Ascending aorta (tissue), 2 donors: ENCODE data around the gene ACOX1. TPM values are rescaled to one million over a fixed set of nuclear protein-coding genes. Genes with fewer than 3 reads are reported as not detected.

Experiments used
- DNase-seq, 2 donors: peaks; one replicate each; pipeline ENCODE4 v3.0.0-alpha.2; 2019; ENCODE audit warnings: low spot score in 2 of 2
- H3K27ac ChIP-seq, 2 donors: fragments of 200-600 bp; sonication (generic); one replicate each; pipeline ENCODE4 v1.5.1; 2016 to 2017; ENCODE audit warnings: mild to moderate bottlenecking in 1 of 2
- H3K27me3 ChIP-seq: fragments of 200-600 bp; sonication (generic); one replicate; pipeline ENCODE4 v1.5.1; 2017
- H3K36me3 ChIP-seq, 2 donors: fragments of 200-600 bp; sonication (generic); one replicate each; pipeline ENCODE4 v1.5.1; 2016
- H3K4me1 ChIP-seq, 2 donors: fragments of 200-600 bp; sonication (generic); one replicate each; pipeline ENCODE4 v1.5.1; 2016 to 2017; ENCODE audit warnings: mild to moderate bottlenecking in 1 of 2
- H3K4me3 ChIP-seq, 2 donors: fragments of 200-600 bp; sonication (generic); one replicate each; pipeline ENCODE4 v1.5.1; 2016 to 2017; ENCODE audit warnings: mild to moderate bottlenecking in 1 of 2
- H3K9me3 ChIP-seq, 2 donors: fragments of 200-600 bp; sonication (generic); one replicate each; pipeline ENCODE4 v1.5.1; 2016
- intact Hi-C: fragments of 100-400 bp; cut with DNase I; formaldehyde crosslinking; loops from one replicate; pipeline ENCODE4 v1.15.1; 2023
- total RNA-seq: library from RNA; depleted of rRNA; stranded (reverse); fragments of >200 nt; gene quantifications from one replicate; pipeline ENCODE4 v1.1.0, GENCODE V29; 2016
- TF ChIP-seq, protein P1 (sequence below), 3 experiments: fragments of 200-600 bp in 2 of 3; fragments of 450-650 bp in 1 of 3; sonication (generic) in 2 of 3; IDR thresholded peaks; one replicate each; pipeline ENCODE4 v1.5.1; 2016 to 2019; ENCODE audit warnings: antibody characterized with exemption in 3 of 3, mild to moderate bottlenecking in 1 of 3, moderate library complexity in 1 of 3

ACOX1 gene
- total RNA-seq, 1 donor from 2014 or later, result 18.5 TPM

DNA sequence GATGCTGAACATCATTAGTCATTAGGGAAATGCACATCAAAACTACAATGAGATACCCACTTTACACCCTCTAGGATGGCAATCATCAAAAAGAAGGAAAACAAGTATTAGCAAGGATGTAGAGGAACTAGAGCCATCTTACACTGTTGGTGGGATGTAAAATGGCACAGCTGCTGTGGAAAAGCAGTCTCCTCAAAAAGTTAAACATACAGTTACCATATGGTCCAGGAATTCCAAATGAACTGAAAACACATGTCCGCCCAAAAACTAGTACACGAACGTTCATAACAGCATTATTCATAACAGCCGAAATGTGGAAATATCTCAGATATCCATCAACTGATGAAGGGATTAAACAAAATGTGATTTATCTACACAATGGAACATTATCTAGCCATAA is 45.2 kb downstream of the ACOX1 start:
- H3K27me3 ChIP-seq, result no peaks in the 10 kb centered on the region
- no peaks in the 10 kb centered on the region for H3K9me3 ChIP-seq
- no peak for DNase-seq
- H3K4me1 ChIP-seq, result no peaks in the 10 kb centered on the region
- intact Hi-C loops, result no loop called here
- H3K4me3 ChIP-seq, result no peak overlapping the region
- H3K27ac ChIP-seq, result no peak overlapping the region
- TF ChIP-seq, protein P1, sequence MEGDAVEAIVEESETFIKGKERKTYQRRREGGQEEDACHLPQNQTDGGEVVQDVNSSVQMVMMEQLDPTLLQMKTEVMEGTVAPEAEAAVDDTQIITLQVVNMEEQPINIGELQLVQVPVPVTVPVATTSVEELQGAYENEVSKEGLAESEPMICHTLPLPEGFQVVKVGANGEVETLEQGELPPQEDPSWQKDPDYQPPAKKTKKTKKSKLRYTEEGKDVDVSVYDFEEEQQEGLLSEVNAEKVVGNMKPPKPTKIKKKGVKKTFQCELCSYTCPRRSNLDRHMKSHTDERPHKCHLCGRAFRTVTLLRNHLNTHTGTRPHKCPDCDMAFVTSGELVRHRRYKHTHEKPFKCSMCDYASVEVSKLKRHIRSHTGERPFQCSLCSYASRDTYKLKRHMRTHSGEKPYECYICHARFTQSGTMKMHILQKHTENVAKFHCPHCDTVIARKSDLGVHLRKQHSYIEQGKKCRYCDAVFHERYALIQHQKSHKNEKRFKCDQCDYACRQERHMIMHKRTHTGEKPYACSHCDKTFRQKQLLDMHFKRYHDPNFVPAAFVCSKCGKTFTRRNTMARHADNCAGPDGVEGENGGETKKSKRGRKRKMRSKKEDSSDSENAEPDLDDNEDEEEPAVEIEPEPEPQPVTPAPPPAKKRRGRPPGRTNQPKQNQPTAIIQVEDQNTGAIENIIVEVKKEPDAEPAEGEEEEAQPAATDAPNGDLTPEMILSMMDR (IDR thresholded peaks at IDR 0.05), result no peak
- H3K36me3 ChIP-seq, result no peaks in the 10 kb centered on the region

GRCh38 chr17:75932852-75933251 is 46.1 kb downstream of the ACOX1 start:
- Histone ChIP-seq H3K4me1 (no peaks in the 10 kb centered on the region), H3K27ac (no peak overlapping the region), H3K36me3 (no peaks in the 10 kb centered on the region), H3K4me3 (no peak overlapping the region), H3K9me3 (no peaks in the 10 kb centered on the region), H3K27me3 (no peaks in the 10 kb centered on the region)
- TF ChIP-seq, protein P1 (IDR thresholded peaks at IDR 0.05), result no peak
- intact Hi-C loops, result no loop called here
- no peak for DNase-seq

GRCh38 chr17:75931062-75931461 is 47.9 kb downstream of the ACOX1 start:
- Histone ChIP-seq H3K27ac (no peak overlapping the region), H3K36me3 (no peaks in the 10 kb centered on the region), H3K4me1 (no peaks in the 10 kb centered on the region), H3K4me3 (no peak overlapping the region), H3K27me3 (no peaks in the 10 kb centered on the region), H3K9me3 (no peaks in the 10 kb centered on the region)
- TF ChIP-seq, protein P1 (IDR thresholded peaks at IDR 0.05), result no peak
- no peak for DNase-seq
- intact Hi-C loops, result no loop called here

- no peak overlapping the region for H3K4me3 ChIP-seq
- H3K4me1 ChIP-seq, result no peaks in the 10 kb centered on the region
- intact Hi-C loops, result no loop called here
- no peak for DNase-seq
- no peaks in the 10 kb centered on the region for H3K9me3 ChIP-seq
- peaks cover 6 to 10% of the 10 kb centered on the region in 2 donors for H3K36me3 ChIP-seq
- H3K27ac ChIP-seq, result no peak overlapping the region
- H3K27me3 ChIP-seq, result no peaks in the 10 kb centered on the region
- TF ChIP-seq, protein P1 (IDR thresholded peaks at IDR 0.05), result peak in 2 of 3 experiments; percentile 18 to 23
Measured at GRCh38 chr17:75927286-75927922, 51.6 kb downstream of the ACOX1 start.

DNA sequence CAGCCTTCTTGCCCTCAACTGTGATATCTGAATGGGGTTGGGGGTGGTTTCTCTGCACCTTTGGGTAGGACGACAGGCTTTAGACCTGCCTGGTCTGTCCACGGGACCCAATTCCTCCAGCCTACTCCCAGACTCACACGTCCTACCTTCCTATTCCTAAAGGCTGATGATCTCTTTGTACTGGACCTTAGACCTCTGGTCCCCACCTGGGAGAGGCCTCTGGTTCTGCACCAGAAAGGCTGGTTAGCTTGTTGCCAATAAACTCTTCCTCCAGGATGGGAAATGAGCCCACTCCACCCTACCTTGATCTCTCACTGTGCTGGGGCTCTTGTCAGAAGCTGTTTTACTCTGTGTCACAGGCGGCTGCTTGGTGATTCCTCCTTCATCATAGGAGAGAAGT is 52.5 kb downstream of the ACOX1 start:
- intact Hi-C loops, result no loop called here
- Histone ChIP-seq H3K27me3 (no peaks in the 10 kb centered on the region), H3K9me3 (no peaks in the 10 kb centered on the region), H3K4me3 (no peak overlapping the region), H3K4me1 (no peaks in the 10 kb centered on the region), H3K36me3 (peaks cover 6 to 10% of the 10 kb centered on the region in 2 donors), H3K27ac (no peak overlapping the region)
- TF ChIP-seq, protein P1 (IDR thresholded peaks at IDR 0.05), result no peak
- DNase-seq, result no peak

DNA sequence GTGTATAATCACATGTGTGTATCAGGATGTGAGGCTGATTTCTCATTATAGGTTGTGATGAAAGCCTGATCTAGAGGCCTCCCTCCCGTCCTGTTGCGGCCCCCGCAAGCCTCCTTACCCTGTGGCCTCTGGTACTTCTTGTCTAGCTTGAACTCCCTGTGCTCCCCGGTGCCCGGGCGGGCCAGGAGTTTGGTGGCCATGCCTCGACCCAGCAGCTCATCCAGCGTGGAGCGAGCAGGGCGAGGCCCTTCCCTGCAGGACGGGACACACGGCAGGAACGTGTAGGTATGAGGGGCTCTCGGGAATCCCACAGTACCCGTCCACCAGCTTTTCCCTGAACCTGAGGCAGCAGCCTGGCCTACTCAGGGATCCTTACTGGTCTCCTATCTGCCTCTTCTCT is 53.1 kb downstream of the ACOX1 start:
- intact Hi-C loops, result no loop called here
- TF ChIP-seq, protein P1 (IDR thresholded peaks at IDR 0.05), result no peak
- H3K27ac ChIP-seq, result no peak overlapping the region
- peaks cover 6 to 10% of the 10 kb centered on the region in 2 donors for H3K36me3 ChIP-seq
- no peaks in the 10 kb centered on the region for H3K27me3 ChIP-seq
- H3K9me3 ChIP-seq, result no peaks in the 10 kb centered on the region
- H3K4me3 ChIP-seq, result no peak overlapping the region
- DNase-seq, result no peak
- H3K4me1 ChIP-seq, result no peaks in the 10 kb centered on the region
